Activated CD8-positive, alpha-beta memory T cell treated with anti-CD3 and anti-CD28 coated beads for 36 hours (primary cell): ENCODE data around the gene LDB1. TPM values are rescaled to one million over a fixed set of nuclear protein-coding genes. Genes with fewer than 3 reads are reported as not detected.

Source experiments
- CTCF ChIA-PET: fragments of 350-600 bp; sonication (Branson Sonifier 250); formaldehyde crosslinking; loops from one replicate; lab custom pipeline; 2021; ENCODE audit warnings: antibody characterized with exemption; lab: Charles Lee
- POLR2A ChIA-PET: fragments of 350-600 bp; sonication (Branson Sonifier 250); formaldehyde crosslinking; loops from one replicate; lab custom pipeline; 2021; ENCODE audit warnings: antibody characterized with exemption; lab: Charles Lee
- total RNA-seq, 2 experiments: library from RNA; stranded (reverse); gene quantifications; one replicate each; pipeline ENCODE4 v1.2.3, GENCODE V29; 2021

Gene LDB1
- total RNA-seq = 10 to 100 TPM; 66.9 to 71.4 TPM

- ChIA-PET CTCF (interaction anchor here (4.4 kb wide), 1 partner anchor 12 kb away, joined by 22 read pairs; the partner anchor contains the start of gene PPRC1), POLR2A (no interaction called here)
These were observed at the start of gene LDB1 for GRCh38 chr10:102120142-102120990. LDB1 (minus strand) TSS chr10:102120368; CDS start chr10:102120110, 258 bp downstream.

- CTCF ChIA-PET = interaction anchor here (1.6 to 1.7 kb wide), 2 partner anchors 10 to 64 kb away, joined by 4 to 7 read pairs; no protein-coding TSS in a partner anchor
- POLR2A ChIA-PET = interaction anchor here (0.7 to 1.2 kb wide), 2 partner anchors 11 to 60 kb away, joined by 3 read pairs; no protein-coding TSS in a partner anchor
These were observed 47.7 kb upstream of the LDB1 start for GRCh38 chr10:102167861-102168260.

- ChIA-PET CTCF (interaction anchor here (0.6 kb wide), 1 partner anchor 10 kb away, joined by 3 read pairs; no protein-coding TSS in a partner anchor), POLR2A (no interaction called here)
These were observed 43.3 kb upstream of the LDB1 start for GRCh38 chr10:102163342-102163989.

- CTCF ChIA-PET = interaction anchor here (1.2 to 1.5 kb wide), 2 partner anchors 10 to 89 kb away, joined by 3 to 5 read pairs; no protein-coding TSS in a partner anchor
- POLR2A ChIA-PET = no interaction called here
These were observed 39.7 kb upstream of the LDB1 start for GRCh38 chr10:102159831-102160230.

- ChIA-PET CTCF (interaction anchor here (0.6 to 1.5 kb wide), 5 partner anchors 10 to 432 kb away, joined by 3 to 5 read pairs (median 4); no protein-coding TSS in a partner anchor), POLR2A (interaction anchor here (1.0 kb wide), 1 partner anchor 237 kb away, joined by 11 read pairs; the partner anchor contains the start of gene NFKB2)
These were observed 39.0 kb upstream of the LDB1 start for GRCh38 chr10:102159051-102159597.

- CTCF ChIA-PET = interaction anchor here (1.0 to 1.1 kb wide), 2 partner anchors 11 to 13 kb away, joined by 4 to 6 read pairs; no protein-coding TSS in a partner anchor
- POLR2A ChIA-PET = interaction anchor here (0.5 kb wide), 1 partner anchor 485 kb away, joined by 3 read pairs; no protein-coding TSS in a partner anchor
These were observed 37.1 kb upstream of the LDB1 start for GRCh38 chr10:102157224-102157623.

- CTCF ChIA-PET = interaction anchor here (0.7 to 1.1 kb wide), 4 partner anchors 20 to 75 kb away, joined by 3 to 5 read pairs (median 3); no protein-coding TSS in a partner anchor
- POLR2A ChIA-PET = interaction anchor here (1.0 to 1.4 kb wide), 2 partner anchors 39 to 296 kb away, joined by 5 to 7 read pairs; partner anchors contain the start of gene C10orf95
These were observed 34.4 kb upstream of the LDB1 start for GRCh38 chr10:102154466-102155116.

- CTCF ChIA-PET = interaction anchor here (0.7 to 1.3 kb wide), 5 partner anchors 10 to 300 kb away, joined by 3 to 7 read pairs (median 3); no protein-coding TSS in a partner anchor
- POLR2A ChIA-PET = interaction anchor here (0.7 to 1.4 kb wide), 2 partner anchors 115 to 297 kb away, joined by 3 to 7 read pairs; partner anchors contain the start of gene C10orf95
These were observed 33.0 kb upstream of the LDB1 start for GRCh38 chr10:102153093-102153620.

GRCh38 chr10:102152545-102152890 lies 32.4 kb upstream of the LDB1 start:
- ChIA-PET CTCF (interaction anchor here (1.0 to 1.3 kb wide), 3 partner anchors 16 to 82 kb away, joined by 3 to 4 read pairs (median 3); no protein-coding TSS in a partner anchor), POLR2A (interaction anchor here (0.6 to 2.5 kb wide), 6 partner anchors 15 to 264 kb away, joined by 3 to 14 read pairs (median 4); no protein-coding TSS in a partner anchor)

- POLR2A ChIA-PET = interaction anchor here (0.6 to 2.5 kb wide), 7 partner anchors 14 to 264 kb away, joined by 3 to 14 read pairs (median 4); partner anchors contain the start of gene NFKB2
- CTCF ChIA-PET = interaction anchor here (1.0 to 1.4 kb wide), 4 partner anchors 13 to 82 kb away, joined by 3 to 4 read pairs (median 3); no protein-coding TSS in a partner anchor
These were observed 31.8 kb upstream of the LDB1 start, which contains the start of gene NOLC1 for GRCh38 chr10:102151774-102152544. NOLC1 (plus strand) TSS chr10:102152389; CDS start chr10:102152411, 22 bp downstream.

GRCh38 chr10:102150970-102151773 lies 31.0 kb upstream of the LDB1 start:
- POLR2A ChIA-PET = interaction anchor here (1.1 to 2.5 kb wide), 4 partner anchors 13 to 245 kb away, joined by 4 to 14 read pairs (median 4); partner anchors contain the start of gene NFKB2
- CTCF ChIA-PET = interaction anchor here (1.0 to 1.4 kb wide), 3 partner anchors 12 to 81 kb away, joined by 3 read pairs; no protein-coding TSS in a partner anchor

GRCh38 chr10:102148275-102148674 lies 28.1 kb upstream of the LDB1 start:
- ChIA-PET POLR2A (no interaction called here), CTCF (interaction anchor here (0.6 to 1.1 kb wide), 2 partner anchors 11 to 220 kb away, joined by 3 read pairs; no protein-coding TSS in a partner anchor)

GRCh38 chr10:102147561-102147960 lies 27.4 kb upstream of the LDB1 start:
- CTCF ChIA-PET = no interaction called here
- POLR2A ChIA-PET = no interaction called here

- ChIA-PET CTCF (no interaction called here), POLR2A (no interaction called here)
These were observed 26.8 kb upstream of the LDB1 start for GRCh38 chr10:102146971-102147428.

- ChIA-PET POLR2A (no interaction called here), CTCF (interaction anchor here (0.5 kb wide), 1 partner anchor 171 kb away, joined by 3 read pairs; no protein-coding TSS in a partner anchor)
These were observed 21.5 kb upstream of the LDB1 start for GRCh38 chr10:102141583-102142107.
